ENCODE data around the gene RPL5.

The RPL5 gene

GRCh38 chr1:92831762-92832536, at the start of gene RPL5:
Gene RPL5, plus strand, starts transcription at chr1:92832040. Its CDS starts 75 bp downstream, at chr1:92832115.
- DNase-seq (ENCODE audit: low read depth) = peak; percentile 98

- DNase-seq (ENCODE audit: low read depth) = peak; percentile 27
These were observed 48.3 kb upstream of the RPL5 start for GRCh38 chr1:92783550-92783949.

- DNase-seq (ENCODE audit: low read depth) = peak; percentile 87
These were observed 47.7 kb upstream of the RPL5 start for GRCh38 chr1:92784021-92784638.

GRCh38 chr1:92784639-92785500, 47.0 kb upstream of the RPL5 start, which contains the start of gene EVI5:
Gene EVI5, minus strand, starts transcription at chr1:92785108. Its CDS starts 48,562 bp downstream, at chr1:92736546.
- peak; percentile 97 for DNase-seq (ENCODE audit: low read depth)

GRCh38 chr1:92786111-92786901, 45.5 kb upstream of the RPL5 start:
- DNase-seq (ENCODE audit: low read depth) = no peak

- no peak for DNase-seq (ENCODE audit: low read depth)
These were observed 41.8 kb upstream of the RPL5 start for GRCh38 chr1:92790081-92790480.

GRCh38 chr1:92790867-92791266, 41.0 kb upstream of the RPL5 start:
- DNase-seq (ENCODE audit: low read depth) = no peak

- DNase-seq (ENCODE audit: low read depth) = no peak
These were observed 40.3 kb upstream of the RPL5 start for GRCh38 chr1:92791487-92792066.

- no peak for DNase-seq (ENCODE audit: low read depth)
These were observed 39.5 kb upstream of the RPL5 start for GRCh38 chr1:92792340-92792782.

GRCh38 chr1:92795166-92795565, 36.7 kb upstream of the RPL5 start:
- no peak for DNase-seq (ENCODE audit: low read depth)

GRCh38 chr1:92797297-92797696, 34.5 kb upstream of the RPL5 start:
- DNase-seq (ENCODE audit: low read depth) = no peak

- DNase-seq (ENCODE audit: low read depth) = no peak
These were observed 33.9 kb upstream of the RPL5 start for GRCh38 chr1:92797961-92798360.

- DNase-seq (ENCODE audit: low read depth) = no peak
These were observed 28.5 kb upstream of the RPL5 start for GRCh38 chr1:92803140-92803887.

- peak; percentile 98 for DNase-seq (ENCODE audit: low read depth)
These were observed 27.1 kb upstream of the RPL5 start for GRCh38 chr1:92804721-92805201.

GRCh38 chr1:92805216-92805615, 26.6 kb upstream of the RPL5 start:
- DNase-seq (ENCODE audit: low read depth) = no peak

- DNase-seq (ENCODE audit: low read depth) = peak; percentile 70
These were observed 23.5 kb upstream of the RPL5 start for GRCh38 chr1:92808381-92808780.

- DNase-seq (ENCODE audit: low read depth) = no peak
These were observed 15.1 kb upstream of the RPL5 start for GRCh38 chr1:92816732-92817131.

- DNase-seq (ENCODE audit: low read depth) = no peak
These were observed 14.6 kb upstream of the RPL5 start for GRCh38 chr1:92817137-92817697.

GRCh38 chr1:92817986-92818764, 13.7 kb upstream of the RPL5 start:
- DNase-seq (ENCODE audit: low read depth) = peak; percentile 63

Measured in ELR (cell line).